Liver (tissue), 9 donors: ENCODE results near the gene BTBD9. TPM values are rescaled to one million over a fixed set of nuclear protein-coding genes. Genes with fewer than 3 reads are reported as not detected.

Experiments used
- DNase-seq: peaks from one replicate; pipeline ENCODE4 v3.0.0-alpha.2; 2017; ENCODE audit warnings: low spot score
- H3K27ac ChIP-seq, 2 donors: one replicate each; pipeline ENCODE4 v1.7.0; 2013; ENCODE audit warnings: inconsistent platforms in 2 of 2, low read length in 2 of 2, control low read depth in 1 of 2, low read depth in 1 of 2, mild to moderate bottlenecking in 1 of 2
- H3K27me3 ChIP-seq, 4 donors: one replicate each; pipeline versions ENCODE4 v1.6.1 to v1.7.0; 2013; ENCODE audit warnings: low read length in 3 of 4, inconsistent platforms in 1 of 4, mild to moderate bottlenecking in 1 of 4, moderate library complexity in 1 of 4; ENCODE audit not compliant: control insufficient read depth in 4 of 4, insufficient read depth in 4 of 4
- H3K36me3 ChIP-seq, 4 donors: one replicate each; pipeline versions ENCODE4 v1.6.1 to v1.7.0; 2013; ENCODE audit warnings: low read length in 3 of 4, mild to moderate bottlenecking in 3 of 4, low read depth in 1 of 4, moderate library complexity in 1 of 4; ENCODE audit not compliant: control insufficient read depth in 4 of 4, insufficient read depth in 3 of 4
- H3K4me1 ChIP-seq, 4 donors: one replicate each; pipeline versions ENCODE4 v1.6.1 to v1.7.0; 2013; ENCODE audit warnings: low read length in 3 of 4, mild to moderate bottlenecking in 3 of 4, moderate library complexity in 1 of 4; ENCODE audit not compliant: control insufficient read depth in 4 of 4, insufficient read depth in 4 of 4
- H3K4me3 ChIP-seq, 3 donors: one replicate each; pipeline versions ENCODE4 v1.6.1 to v1.7.0; 2013; ENCODE audit warnings: low read length in 3 of 3, control low read depth in 1 of 3, low read depth in 1 of 3, mild to moderate bottlenecking in 1 of 3
- H3K9ac ChIP-seq, 2 donors: one replicate each; pipeline ENCODE4 v1.7.0; 2013; ENCODE audit warnings: low read length in 2 of 2, mild to moderate bottlenecking in 2 of 2, moderate library complexity in 2 of 2, control low read depth in 1 of 2, low read depth in 1 of 2
- H3K9me3 ChIP-seq, 4 donors: one replicate each; pipeline versions ENCODE4 v1.6.1 to v1.7.0; 2013; ENCODE audit warnings: low read length in 3 of 4; ENCODE audit not compliant: control insufficient read depth in 4 of 4
- EGR1 ChIP-seq, 2 donors: IDR thresholded peaks; 2 replicates each; pipeline ENCODE4 v1.6.1; 2016 to 2018; ENCODE audit warnings: antibody characterized with exemption in 2 of 2, low read depth in 2 of 2
- FOXA1 ChIP-seq: IDR thresholded peaks from 2 replicates; pipeline ENCODE4 v1.6.1; 2016; ENCODE audit warnings: antibody characterized with exemption
- FOXA2 ChIP-seq: IDR thresholded peaks from 2 replicates; pipeline ENCODE4 v1.6.1; 2016; ENCODE audit warnings: antibody characterized with exemption
- GABPA ChIP-seq, 2 donors: IDR thresholded peaks in 1 of 2; conservative IDR thresholded peaks in 1 of 2; 2 replicates each; pipeline ENCODE4 v1.6.1; 2016; ENCODE audit warnings: antibody characterized with exemption in 2 of 2, mild to moderate bottlenecking in 1 of 2, moderate library complexity in 1 of 2
- HNF4A ChIP-seq, 2 donors: conservative IDR thresholded peaks; 2 replicates each; pipeline ENCODE4 v1.6.1; 2016; ENCODE audit warnings: antibody characterized with exemption in 2 of 2, mild to moderate bottlenecking in 2 of 2
- HNF4G ChIP-seq: IDR thresholded peaks from 2 replicates; pipeline ENCODE4 v1.6.1; 2016; ENCODE audit warnings: antibody characterized with exemption
- JUND ChIP-seq, 2 donors: IDR thresholded peaks; 2 replicates each; pipeline ENCODE4 v1.6.1; 2016; ENCODE audit warnings: antibody characterized with exemption in 2 of 2
- MAX ChIP-seq: IDR thresholded peaks from 2 replicates; pipeline ENCODE4 v1.6.1; 2016; ENCODE audit warnings: antibody characterized with exemption
- NR2F2 ChIP-seq: IDR thresholded peaks from 2 replicates; pipeline ENCODE4 v1.6.1; 2016; ENCODE audit warnings: antibody characterized with exemption
- RAD21 ChIP-seq, 2 donors: IDR thresholded peaks; 2 replicates each; pipeline ENCODE4 v1.6.1; 2016; ENCODE audit warnings: antibody characterized with exemption in 2 of 2, mild to moderate bottlenecking in 2 of 2
- RXRA ChIP-seq, 2 donors: IDR thresholded peaks; 2 replicates each; pipeline ENCODE4 v1.6.1; 2017 to 2018; ENCODE audit warnings: antibody characterized with exemption in 2 of 2, mild to moderate bottlenecking in 1 of 2
- SP1 ChIP-seq: IDR thresholded peaks from 2 replicates; pipeline ENCODE4 v1.6.1; 2018; ENCODE audit warnings: antibody characterized with exemption, mild to moderate bottlenecking
- TAF1 ChIP-seq: conservative IDR thresholded peaks from 2 replicates; pipeline ENCODE4 v1.6.1; 2016; ENCODE audit warnings: antibody characterized with exemption, mild to moderate bottlenecking
- YY1 ChIP-seq: IDR thresholded peaks from 2 replicates; pipeline ENCODE4 v1.6.1; 2016; ENCODE audit warnings: antibody characterized with exemption, mild to moderate bottlenecking
- WGBS: extraction: QIAGEN DNeasy Blood & Tissue Kit; methylation state at CpG from one replicate; pipeline ENCODE4 v1.1.7; 2013; 5-methylcytosine and 5-hydroxymethylcytosine counted together
- polyA plus RNA-seq, 2 donors: library from polyadenylated mRNA; stranded (reverse) in 1 of 2; unstranded in 1 of 2; fragments of 200-250 nt in 1 of 2; fragments of >200 nt in 1 of 2; fragmentation: Nextera tagmentation in 1 of 2; extraction: Ambion mirVana in 1 of 2; gene quantifications; one replicate each; pipeline versions ENCODE4 v1.2.1 to v1.2.3, GENCODE V29; 2013 to 2015
- total RNA-seq, 2 donors: library from RNA; depleted of rRNA; stranded (reverse); fragments of >200 nt; gene quantifications; one replicate each; pipeline ENCODE4 v1.2.3, GENCODE V29; 2014
- TF ChIP-seq, protein P1 (sequence below): IDR thresholded peaks from 2 replicates; pipeline ENCODE4 v1.6.1; 2016; ENCODE audit warnings: antibody characterized with exemption
- TF ChIP-seq, protein P2 (sequence below): IDR thresholded peaks from 2 replicates; pipeline ENCODE4 v1.6.1; 2016; ENCODE audit warnings: antibody characterized with exemption
- TF ChIP-seq, protein P3 (sequence below): IDR thresholded peaks from 2 replicates; pipeline ENCODE4 v1.6.1; 2016; ENCODE audit warnings: antibody characterized with exemption, mild to moderate bottlenecking
- donor health status: healthy.
- donor health status: healthy.
- donor health status: healthy.
- donor health status: healthy.
- donor health status: healthy.

BTBD9 gene
- total and polyA plus RNA-seq, 4 donors, result 2.0 to 12.4 (median 5.7) TPM

GRCh38 chr6:38183856-38184584 is 455.7 kb downstream of the BTBD9 start:
- Histone ChIP-seq H3K4me3 (no peak overlapping the region), H3K9ac (no peak overlapping the region), H3K27ac (no peak overlapping the region), H3K27me3 (no peaks in the 10 kb centered on the region), H3K36me3 (no peaks in the 10 kb centered on the region), H3K4me1 (no peaks in the 10 kb centered on the region), H3K9me3 (no peaks in the 10 kb centered on the region)
- no peak for TF ChIP-seq MAX
- no peak for TF ChIP-seq GABPA (IDR thresholded peaks at IDR 0.05 in 1 of 2, conservative IDR thresholded peaks at IDR 0.05 in 1 of 2)
- no peak for TF ChIP-seq RAD21 (IDR thresholded peaks at IDR 0.05)
- TF ChIP-seq RXRA (IDR thresholded peaks at IDR 0.05), result no peak
- no peak for TF ChIP-seq TAF1
- TF ChIP-seq, protein P1, sequence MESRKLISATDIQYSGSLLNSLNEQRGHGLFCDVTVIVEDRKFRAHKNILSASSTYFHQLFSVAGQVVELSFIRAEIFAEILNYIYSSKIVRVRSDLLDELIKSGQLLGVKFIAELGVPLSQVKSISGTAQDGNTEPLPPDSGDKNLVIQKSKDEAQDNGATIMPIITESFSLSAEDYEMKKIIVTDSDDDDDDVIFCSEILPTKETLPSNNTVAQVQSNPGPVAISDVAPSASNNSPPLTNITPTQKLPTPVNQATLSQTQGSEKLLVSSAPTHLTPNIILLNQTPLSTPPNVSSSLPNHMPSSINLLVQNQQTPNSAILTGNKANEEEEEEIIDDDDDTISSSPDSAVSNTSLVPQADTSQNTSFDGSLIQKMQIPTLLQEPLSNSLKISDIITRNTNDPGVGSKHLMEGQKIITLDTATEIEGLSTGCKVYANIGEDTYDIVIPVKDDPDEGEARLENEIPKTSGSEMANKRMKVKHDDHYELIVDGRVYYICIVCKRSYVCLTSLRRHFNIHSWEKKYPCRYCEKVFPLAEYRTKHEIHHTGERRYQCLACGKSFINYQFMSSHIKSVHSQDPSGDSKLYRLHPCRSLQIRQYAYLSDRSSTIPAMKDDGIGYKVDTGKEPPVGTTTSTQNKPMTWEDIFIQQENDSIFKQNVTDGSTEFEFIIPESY, result no peak
- no peak for TF ChIP-seq HNF4A (conservative IDR thresholded peaks at IDR 0.05)
- no peak for TF ChIP-seq YY1
- TF ChIP-seq FOXA1, result no peak
- TF ChIP-seq SP1, result no peak
- no peak for TF ChIP-seq JUND (IDR thresholded peaks at IDR 0.05)
- TF ChIP-seq FOXA2, result no peak
- no peak for TF ChIP-seq NR2F2
- no peak for TF ChIP-seq HNF4G
- TF ChIP-seq, protein P2, sequence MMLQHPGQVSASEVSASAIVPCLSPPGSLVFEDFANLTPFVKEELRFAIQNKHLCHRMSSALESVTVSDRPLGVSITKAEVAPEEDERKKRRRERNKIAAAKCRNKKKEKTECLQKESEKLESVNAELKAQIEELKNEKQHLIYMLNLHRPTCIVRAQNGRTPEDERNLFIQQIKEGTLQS, result no peak
- TF ChIP-seq EGR1 (IDR thresholded peaks at IDR 0.05; ENCODE audit: low read depth in 2 of 2), result no peak
- TF ChIP-seq, protein P3, sequence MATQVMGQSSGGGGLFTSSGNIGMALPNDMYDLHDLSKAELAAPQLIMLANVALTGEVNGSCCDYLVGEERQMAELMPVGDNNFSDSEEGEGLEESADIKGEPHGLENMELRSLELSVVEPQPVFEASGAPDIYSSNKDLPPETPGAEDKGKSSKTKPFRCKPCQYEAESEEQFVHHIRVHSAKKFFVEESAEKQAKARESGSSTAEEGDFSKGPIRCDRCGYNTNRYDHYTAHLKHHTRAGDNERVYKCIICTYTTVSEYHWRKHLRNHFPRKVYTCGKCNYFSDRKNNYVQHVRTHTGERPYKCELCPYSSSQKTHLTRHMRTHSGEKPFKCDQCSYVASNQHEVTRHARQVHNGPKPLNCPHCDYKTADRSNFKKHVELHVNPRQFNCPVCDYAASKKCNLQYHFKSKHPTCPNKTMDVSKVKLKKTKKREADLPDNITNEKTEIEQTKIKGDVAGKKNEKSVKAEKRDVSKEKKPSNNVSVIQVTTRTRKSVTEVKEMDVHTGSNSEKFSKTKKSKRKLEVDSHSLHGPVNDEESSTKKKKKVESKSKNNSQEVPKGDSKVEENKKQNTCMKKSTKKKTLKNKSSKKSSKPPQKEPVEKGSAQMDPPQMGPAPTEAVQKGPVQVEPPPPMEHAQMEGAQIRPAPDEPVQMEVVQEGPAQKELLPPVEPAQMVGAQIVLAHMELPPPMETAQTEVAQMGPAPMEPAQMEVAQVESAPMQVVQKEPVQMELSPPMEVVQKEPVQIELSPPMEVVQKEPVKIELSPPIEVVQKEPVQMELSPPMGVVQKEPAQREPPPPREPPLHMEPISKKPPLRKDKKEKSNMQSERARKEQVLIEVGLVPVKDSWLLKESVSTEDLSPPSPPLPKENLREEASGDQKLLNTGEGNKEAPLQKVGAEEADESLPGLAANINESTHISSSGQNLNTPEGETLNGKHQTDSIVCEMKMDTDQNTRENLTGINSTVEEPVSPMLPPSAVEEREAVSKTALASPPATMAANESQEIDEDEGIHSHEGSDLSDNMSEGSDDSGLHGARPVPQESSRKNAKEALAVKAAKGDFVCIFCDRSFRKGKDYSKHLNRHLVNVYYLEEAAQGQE, result no peak
- DNase-seq, result peak; percentile 27
- WGBS, result 97% methylated on average over 13 of the region's 13 CpGs

DNA sequence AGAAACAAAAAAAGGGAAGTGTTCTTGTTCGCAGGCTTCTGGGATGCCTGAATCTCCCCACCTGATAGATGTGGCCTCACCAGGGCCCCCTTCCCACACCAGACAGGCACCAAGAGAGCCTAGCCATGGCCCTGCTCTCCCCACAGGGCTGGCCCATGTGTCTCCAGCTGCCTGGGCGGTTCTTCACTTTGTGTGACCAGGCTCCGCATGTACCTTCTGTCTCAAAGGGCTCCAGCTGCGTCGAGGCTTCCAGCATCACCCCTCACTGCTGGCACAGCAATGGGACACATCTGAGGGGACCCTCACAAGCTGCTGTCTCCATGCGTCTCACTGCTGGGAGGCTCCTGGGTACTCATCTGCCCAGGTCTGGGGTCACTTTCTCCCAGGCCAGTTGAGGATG is 457.3 kb downstream of the BTBD9 start:
- no peaks in the 10 kb centered on the region for H3K27me3 ChIP-seq
- H3K27ac ChIP-seq, result no peak overlapping the region
- TF ChIP-seq FOXA1 (no peak), JUND (IDR thresholded peaks at IDR 0.05) (no peak), RAD21 (IDR thresholded peaks at IDR 0.05) (no peak), FOXA2 (no peak), RXRA (IDR thresholded peaks at IDR 0.05) (no peak)
- TF ChIP-seq, protein P3, result no peak
- H3K4me3 ChIP-seq, result no peak overlapping the region
- peak; percentile 14 for DNase-seq
- 94% methylated on average over 6 of the region's 6 CpGs for WGBS
- H3K9ac ChIP-seq, result no peak overlapping the region
- H3K4me1 ChIP-seq, result peaks cover 0 to 6% (median 2%) of the 10 kb centered on the region in 4 donors
- H3K9me3 ChIP-seq, result no peaks in the 10 kb centered on the region
- no peaks in the 10 kb centered on the region for H3K36me3 ChIP-seq
